Renal cortical epithelial cell (primary cell): Measurements from ENCODE around the gene PRIM1. TPM values are rescaled to one million over a fixed set of nuclear protein-coding genes. Genes with fewer than 3 reads are reported as not detected.
"Not testable (repeated sequence)": the region's sequence is repeated elsewhere in the genome, so short reads cannot be mapped to it uniquely, and the experiment has no call there.

ENCODE experiments used
- DNase-seq: peaks from one replicate; pipeline ENCODE4 v3.0.0-alpha.2; 2011; ENCODE audit warnings: low read depth
- total RNA-seq: library from RNA; depleted of rRNA; stranded (reverse); fragments of >200 nt; gene quantifications from 2 replicates; pipeline ENCODE4 v1.2.3, GENCODE V29; 2014

Gene PRIM1
- 2.9 and 9.6 TPM in 2 replicates for total RNA-seq

GRCh38 chr12:56751712-56752598 is at the start of gene PRIM1:
Gene PRIM1 (minus strand): TSS chr12:56752323. CDS start chr12:56752298, 25 bp downstream.
- peak; percentile 47 for DNase-seq

- DNase-seq: no peak
Observed at GRCh38 chr12:56800221-56800620, 48.1 kb upstream of the PRIM1 start.

GRCh38 chr12:56799345-56799744 is 47.2 kb upstream of the PRIM1 start:
- DNase-seq: not testable (repeated sequence)

- not testable (repeated sequence) for DNase-seq
Observed at GRCh38 chr12:56795791-56796190, 43.7 kb upstream of the PRIM1 start.

GRCh38 chr12:56795046-56795562 is 43.0 kb upstream of the PRIM1 start:
- DNase-seq: not testable (repeated sequence)

GRCh38 chr12:56793124-56793523 is 41.0 kb upstream of the PRIM1 start:
- DNase-seq: not testable (repeated sequence)

- no peak for DNase-seq
Observed at GRCh38 chr12:56792678-56793077, 40.6 kb upstream of the PRIM1 start.

GRCh38 chr12:56789429-56789828 is 37.3 kb upstream of the PRIM1 start:
- not testable (repeated sequence) for DNase-seq

GRCh38 chr12:56787498-56787897 is 35.4 kb upstream of the PRIM1 start:
- no peak for DNase-seq

GRCh38 chr12:56785874-56786273 is 33.8 kb upstream of the PRIM1 start:
- DNase-seq: no peak

- DNase-seq: no peak
Observed at GRCh38 chr12:56785141-56785865, 33.2 kb upstream of the PRIM1 start.

- no peak for DNase-seq
Observed at GRCh38 chr12:56781726-56782125, 29.6 kb upstream of the PRIM1 start.

GRCh38 chr12:56778756-56779155 is 26.6 kb upstream of the PRIM1 start:
- DNase-seq: no peak

GRCh38 chr12:56776654-56777053 is 24.5 kb upstream of the PRIM1 start:
- DNase-seq: no peak

- no peak for DNase-seq
Observed at GRCh38 chr12:56775638-56776037, 23.5 kb upstream of the PRIM1 start.

GRCh38 chr12:56773113-56773512 is 21.0 kb upstream of the PRIM1 start:
- no peak for DNase-seq

GRCh38 chr12:56772625-56773024 is 20.5 kb upstream of the PRIM1 start:
- no peak for DNase-seq

GRCh38 chr12:56769868-56770267 is 17.7 kb upstream of the PRIM1 start:
- no peak for DNase-seq

GRCh38 chr12:56768424-56768823 is 16.3 kb upstream of the PRIM1 start:
- no peak for DNase-seq

- DNase-seq: no peak
Observed at GRCh38 chr12:56766535-56766934, 14.4 kb upstream of the PRIM1 start.

GRCh38 chr12:56763753-56764657 is 11.9 kb upstream of the PRIM1 start:
- DNase-seq: peak; percentile 70

GRCh38 chr12:56761812-56762211 is 9.7 kb upstream of the PRIM1 start:
- no peak for DNase-seq
